RWPE1 (cell line): ENCODE measurements around the gene POLR3E.
"Not testable (repeated sequence)": the region's sequence is repeated elsewhere in the genome, so short reads cannot be mapped to it uniquely, and the experiment has no call there.

Experiments
- CTCF ChIA-PET: fragments of 350-600 bp; sonication (Branson Sonifier 250); formaldehyde crosslinking; extraction: SDS; loops from one replicate; lab custom pipeline; 2021; lab: Yijun Ruan, JAX
- POLR2A ChIA-PET: fragments of 400-600 bp; formaldehyde crosslinking; extraction: SDS; loops from one replicate; lab custom pipeline; 2020; ENCODE audit warnings: antibody characterized with exemption; ENCODE audit not compliant: low non-redundant PET; lab: Yijun Ruan, JAX
- DNase-seq: peaks from one replicate; pipeline ENCODE4 v3.0.0; 2012; ENCODE audit warnings: low spot score
- H3K27ac ChIP-seq: fragments of 450-650 bp; 2 replicates; pipeline ENCODE4 v1.5.1; 2017
- CTCF ChIP-seq: fragments of 450-650 bp; conservative IDR thresholded peaks from 2 replicates; pipeline ENCODE4 v1.5.1; 2017; ENCODE audit warnings: low read depth, mild to moderate bottlenecking

Gene POLR3E

GRCh38 chr16:22297871-22298733 is 893 bp downstream of the POLR3E start:
- TF ChIP-seq CTCF: no peak
- peak overlapping the region; percentile 90 for H3K27ac ChIP-seq
- peak; percentile 87 for DNase-seq
- ChIA-PET POLR2A (no interaction called here), CTCF (interaction anchor here (0.6 to 1.3 kb wide), 4 partner anchors 106 to 345 kb away, joined by 3 to 6 read pairs (median 4); no protein-coding TSS in a partner anchor)

- peak overlapping the region; percentile 18; the same call in 1 of the 2 replicates for H3K27ac ChIP-seq
- ChIA-PET CTCF (interaction anchor here (0.6 to 0.7 kb wide), 3 partner anchors 9 to 176 kb away, joined by 3 read pairs; no protein-coding TSS in a partner anchor), POLR2A (interaction anchor here (0.6 kb wide), 1 partner anchor 74 kb away, joined by 3 read pairs; no protein-coding TSS in a partner anchor)
- no peak for TF ChIP-seq CTCF
- DNase-seq: no peak
Observed at GRCh38 chr16:22299036-22299435, 1.8 kb downstream of the POLR3E start.

- ChIA-PET POLR2A (no interaction called here), CTCF (interaction anchor here (0.6 to 1.6 kb wide), 6 partner anchors 10 to 104 kb away, joined by 3 to 8 read pairs (median 4); no protein-coding TSS in a partner anchor)
- H3K27ac ChIP-seq: 0 out of 2 replicates have a peak overlapping the region, but pooled peaks have one; percentile 4
- TF ChIP-seq CTCF: peak; percentile 32
- peak; percentile 33 for DNase-seq
Observed at GRCh38 chr16:22300427-22301071, 3.3 kb downstream of the POLR3E start.

GRCh38 chr16:22301423-22301822 is 4.2 kb downstream of the POLR3E start:
- H3K27ac ChIP-seq, DNase-seq: not testable (repeated sequence)
- ChIA-PET CTCF (interaction anchor here (1.3 to 1.6 kb wide), 2 partner anchors 20 to 97 kb away, joined by 4 to 8 read pairs; no protein-coding TSS in a partner anchor), POLR2A (interaction anchor here (0.5 kb wide), 1 partner anchor 105 kb away, joined by 3 read pairs; no protein-coding TSS in a partner anchor)

GRCh38 chr16:22302776-22303363 is 5.7 kb downstream of the POLR3E start:
- no peak for TF ChIP-seq CTCF
- DNase-seq: no peak
- CTCF ChIA-PET: no interaction called here
- POLR2A ChIA-PET: no interaction called here
- H3K27ac ChIP-seq: no peak overlapping the region

- no peak for TF ChIP-seq CTCF
- POLR2A ChIA-PET: no interaction called here
- CTCF ChIA-PET: interaction anchor here (1.0 kb wide), 1 partner anchor 14 kb away, joined by 3 read pairs; no protein-coding TSS in a partner anchor
- H3K27ac ChIP-seq: no peak overlapping the region
- DNase-seq: no peak
Observed at GRCh38 chr16:22304411-22304810, 7.2 kb downstream of the POLR3E start.
